ENCODE results near the gene FBXO45. TPM values are rescaled to one million over a fixed set of nuclear protein-coding genes. Genes with fewer than 3 reads are reported as not detected.

The FBXO45 gene
- total and polyA plus RNA-seq, 2 experiments from 2014 or later = 2.1 to 10.7 TPM

DNA sequence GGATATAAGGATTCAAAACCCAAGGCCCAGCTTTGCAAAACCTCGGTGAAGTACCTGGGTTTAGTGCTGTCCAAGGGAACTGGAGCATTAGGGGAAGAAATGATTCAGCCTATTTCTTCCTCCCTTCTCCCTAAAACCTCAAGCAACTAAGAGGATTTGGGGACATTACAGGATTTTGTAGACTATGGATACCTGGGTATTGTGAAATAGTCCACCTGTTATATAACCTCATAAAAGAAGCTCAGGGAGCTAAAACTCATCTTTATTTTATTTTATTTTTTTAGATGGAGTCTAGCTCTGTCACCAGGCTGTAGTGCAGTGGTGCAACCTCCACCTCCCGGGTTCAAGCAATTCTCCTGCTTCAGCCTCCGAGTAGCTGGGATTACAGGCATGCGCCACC is 44.6 kb upstream of the FBXO45 start:
- Histone ChIP-seq H3F3A (ENCODE audit: insufficient read depth) (peaks cover 9% of the 10 kb centered on the region), H3K27me3 (replicated peaks; ENCODE audit: insufficient read depth) (no peaks in the 10 kb centered on the region), H3K9me2 (ENCODE audit: insufficient read depth) (no peaks in the 10 kb centered on the region), H3K9ac (no peak overlapping the region), H3K27ac (no peak overlapping the region), H3K79me2 (ENCODE audit: insufficient read depth) (no peaks in the 10 kb centered on the region), H3K4me1 (ENCODE audit: insufficient read depth) (peaks cover 10% of the 10 kb centered on the region), H2AFZ (no peak overlapping the region), H3K4me2 (ENCODE audit: unreplicated experiment) (no peak overlapping the region), H3K9me3 (ENCODE audit: low read depth) (no peaks in the 10 kb centered on the region), H3K36me3 (ENCODE audit: low read depth) (no peaks in the 10 kb centered on the region), H4K20me1 (ENCODE audit: insufficient read depth) (no peaks in the 10 kb centered on the region), H3K4me3 (no peak overlapping the region)
- DNase-seq = no peak
- in situ Hi-C loops (cut with MboI) = loop anchor here (10.0 to 25.0 kb wide), 2 partner anchors 269 to 462 kb away; no protein-coding TSS in a partner anchor
- 89 to 91% methylated on average over 4 of the region's 4 CpGs for WGBS, 2 experiments (ENCODE audit: low coverage in 1 of 2, low lambda C conversion rate in 2 of 2, missing lambda C conversion rate in 2 of 2)
- TF ChIP-seq EZH2phosphoT487 (IDR thresholded peaks at IDR 0.05; ENCODE audit: insufficient read depth, low read depth) = no peak

DNA sequence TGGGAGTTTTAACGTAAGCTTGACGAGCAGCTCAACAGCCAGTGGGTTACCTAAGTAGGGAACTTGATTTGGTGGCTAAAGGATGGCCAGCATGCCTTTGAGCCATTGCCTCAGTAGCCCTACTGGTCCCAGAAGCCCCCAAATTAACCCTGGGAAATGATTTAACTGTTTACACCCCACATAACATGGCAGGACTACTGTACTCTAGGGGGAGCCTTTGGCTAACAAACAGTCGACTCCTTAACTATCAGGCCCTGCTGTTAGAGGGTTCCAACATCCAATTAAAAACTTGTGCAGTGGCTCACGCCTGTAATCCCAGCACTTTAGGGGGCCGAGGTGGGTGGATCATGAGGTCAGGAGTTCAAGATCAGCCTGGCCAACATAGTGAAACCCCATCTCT is 43.9 kb upstream of the FBXO45 start:
- in situ Hi-C loops (cut with MboI) = loop anchor here (10.0 to 25.0 kb wide), 2 partner anchors 270 to 462 kb away; no protein-coding TSS in a partner anchor
- no peak for TF ChIP-seq EZH2phosphoT487 (IDR thresholded peaks at IDR 0.05; ENCODE audit: insufficient read depth, low read depth)
- no peak for TF ChIP-seq EZH2 (IDR thresholded peaks at IDR 0.05; ENCODE audit: insufficient read depth, poor library complexity, severe bottlenecking)
- Histone ChIP-seq H2AFZ (no peak overlapping the region), H3K27me3 (replicated peaks; ENCODE audit: insufficient read depth) (no peaks in the 10 kb centered on the region), H3K9me2 (ENCODE audit: insufficient read depth) (no peaks in the 10 kb centered on the region), H3K4me1 (ENCODE audit: insufficient read depth) (peaks cover 10% of the 10 kb centered on the region), H3K4me2 (ENCODE audit: unreplicated experiment) (no peak overlapping the region), H3K79me2 (ENCODE audit: insufficient read depth) (no peaks in the 10 kb centered on the region), H3K4me3 (no peak overlapping the region), H3K9me3 (ENCODE audit: low read depth) (no peaks in the 10 kb centered on the region), H3K27ac (no peak overlapping the region), H3F3A (ENCODE audit: insufficient read depth) (peaks cover 9% of the 10 kb centered on the region), H4K20me1 (ENCODE audit: insufficient read depth) (no peaks in the 10 kb centered on the region), H3K36me3 (ENCODE audit: low read depth) (no peaks in the 10 kb centered on the region), H3K9ac (no peak overlapping the region)
- no peak for DNase-seq
- WGBS, 2 experiments (ENCODE audit: low coverage in 1 of 2, low lambda C conversion rate in 2 of 2, missing lambda C conversion rate in 2 of 2) = 55 to 59% methylated on average over 5 of the region's 5 CpGs

- Histone ChIP-seq H2AFZ (no peak overlapping the region), H3K27ac (no peak overlapping the region), H3K9me3 (ENCODE audit: low read depth) (no peaks in the 10 kb centered on the region), H3F3A (ENCODE audit: insufficient read depth) (peaks cover 9% of the 10 kb centered on the region), H4K20me1 (ENCODE audit: insufficient read depth) (no peaks in the 10 kb centered on the region), H3K36me3 (ENCODE audit: low read depth) (no peaks in the 10 kb centered on the region), H3K79me2 (ENCODE audit: insufficient read depth) (no peaks in the 10 kb centered on the region), H3K4me1 (ENCODE audit: insufficient read depth) (peaks cover 10% of the 10 kb centered on the region), H3K9ac (no peak overlapping the region), H3K27me3 (replicated peaks; ENCODE audit: insufficient read depth) (no peaks in the 10 kb centered on the region), H3K4me2 (ENCODE audit: unreplicated experiment) (no peak overlapping the region), H3K4me3 (no peak overlapping the region), H3K9me2 (ENCODE audit: insufficient read depth) (no peaks in the 10 kb centered on the region)
- in situ Hi-C loops (cut with MboI) = loop anchor here (10.0 kb wide), 1 partner anchor 270 kb away; no protein-coding TSS in a partner anchor
- WGBS, 2 experiments (ENCODE audit: low coverage in 1 of 2, low lambda C conversion rate in 2 of 2, missing lambda C conversion rate in 2 of 2) = 36 to 41% methylated on average over 4 of the region's 4 CpGs
- peak; percentile 15 for DNase-seq
- TF ChIP-seq EZH2phosphoT487 (IDR thresholded peaks at IDR 0.05; ENCODE audit: insufficient read depth, low read depth) = no peak
- no peak for TF ChIP-seq EZH2 (IDR thresholded peaks at IDR 0.05; ENCODE audit: insufficient read depth, poor library complexity, severe bottlenecking)
Measured at GRCh38 chr3:196525141-196525540, 43.3 kb upstream of the FBXO45 start.

GRCh38 chr3:196528639-196529233 is 39.7 kb upstream of the FBXO45 start:
- DNase-seq = peak; percentile 89
- in situ Hi-C loops (cut with MboI) = loop anchor here (10.0 kb wide), 1 partner anchor 274 kb away; no protein-coding TSS in a partner anchor

More at GRCh38 chr3:196528639-196529233, 39.7 kb upstream of the FBXO45 start:
- Histone ChIP-seq H4K20me1 (ENCODE audit: insufficient read depth) (no peaks in the 10 kb centered on the region), H3K27me3 (replicated peaks; ENCODE audit: insufficient read depth) (no peaks in the 10 kb centered on the region), H2AFZ (peak overlapping the region; percentile 98), H3K36me3 (ENCODE audit: low read depth) (no peaks in the 10 kb centered on the region), H3K9me3 (ENCODE audit: low read depth) (no peaks in the 10 kb centered on the region), H3K27ac (peak overlapping the region; percentile 70), H3K9me2 (ENCODE audit: insufficient read depth) (no peaks in the 10 kb centered on the region), H3K4me1 (ENCODE audit: insufficient read depth) (peaks cover 10% of the 10 kb centered on the region), H3K79me2 (ENCODE audit: insufficient read depth) (no peaks in the 10 kb centered on the region), H3K4me2 (ENCODE audit: unreplicated experiment) (peak overlapping the region; percentile 63), H3F3A (ENCODE audit: insufficient read depth) (peaks cover 9% of the 10 kb centered on the region), H3K4me3 (peak overlapping the region; percentile 63), H3K9ac (peak overlapping the region; percentile 78)
- 5% methylated on average over 28 to 47 of the region's 52 CpGs for WGBS, 2 experiments (ENCODE audit: low coverage in 1 of 2, low lambda C conversion rate in 2 of 2, missing lambda C conversion rate in 2 of 2)
- TF ChIP-seq EZH2 (IDR thresholded peaks at IDR 0.05; ENCODE audit: insufficient read depth, poor library complexity, severe bottlenecking) (no peak), EZH2phosphoT487 (IDR thresholded peaks at IDR 0.05; ENCODE audit: insufficient read depth, low read depth) (no peak)

Measured in GM23248 (cell line).